ENCODE results near the gene NUDT6. TPM values are rescaled to one million over a fixed set of nuclear protein-coding genes. Genes with fewer than 3 reads are reported as not detected.

Gene NUDT6
- total RNA-seq, 1 experiment from 2014 or later, result 9.0 TPM

DNA sequence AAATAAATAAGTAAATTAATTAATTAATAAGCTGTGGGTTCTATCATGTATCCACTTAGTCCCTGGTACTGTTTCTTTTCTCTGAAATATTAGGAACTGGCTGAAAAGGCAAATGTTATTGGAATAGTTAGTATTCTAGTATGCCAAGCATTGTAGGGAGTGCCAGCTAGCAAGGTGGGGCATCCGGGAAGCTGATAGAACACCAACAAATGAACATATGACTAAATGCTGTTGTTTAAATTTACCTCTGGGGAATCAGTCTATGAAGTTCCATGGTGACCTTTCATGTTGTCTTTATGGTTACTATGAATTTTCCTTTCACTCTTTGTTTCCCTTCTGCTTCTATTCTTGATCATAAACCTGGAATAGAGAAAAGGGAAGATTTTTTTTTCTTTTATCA is 32.7 kb downstream of the NUDT6 start:
- ChIA-PET CTCF (no interaction called here), POLR2A (interaction anchor here (0.6 kb wide), 1 partner anchor 31 kb away, joined by 5 read pairs; no protein-coding TSS in a partner anchor), RAD21 (ENCODE audit: low non-redundant PET in 1 of 2, low total read pairs in 2 of 2, uncharacterized antibody in 2 of 2, unreplicated experiment in 2 of 2) (no interaction called here)
- Histone ChIP-seq H4K20me1 (ENCODE audit: insufficient read depth) (no peaks in the 10 kb centered on the region), H3K27ac (ENCODE audit: low read depth, low read length) (no peak overlapping the region), H3K9ac (ENCODE audit: low read length) (no peak overlapping the region), H3K79me2 (ENCODE audit: insufficient read depth, low read length) (no peaks in the 10 kb centered on the region), H3K9me3 (ENCODE audit: control insufficient read depth in 1 of 2, insufficient read depth in 1 of 2, low read depth in 1 of 2, low read length in 2 of 2) (no peaks in the 10 kb centered on the region), H3K4me3 (replicated peaks in 1 of 2; ENCODE audit: low read depth in 1 of 2, low read length in 2 of 2) (no peak overlapping the region), H3K4me1 (ENCODE audit: control insufficient read depth in 1 of 2, insufficient read depth in 2 of 2, low read length in 2 of 2) (no peaks in the 10 kb centered on the region), H2AFZ (ENCODE audit: low read depth, low read length, poor library complexity, severe bottlenecking) (no peak overlapping the region), H3K36me3 (ENCODE audit: control insufficient read depth in 1 of 2, insufficient read depth in 2 of 2, low read length in 2 of 2) (0 out of 4 replicates have a peak, but pooled peaks cover 0 to 2% of the 10 kb centered on the region in 2 experiments), H3K9me2 (ENCODE audit: insufficient read depth) (no peaks in the 10 kb centered on the region), H3K27me3 (ENCODE audit: insufficient read depth, low read length) (no peaks in the 10 kb centered on the region), H3K4me2 (ENCODE audit: low read length) (no peak overlapping the region)
- TF ChIP-seq REST (IDR thresholded peaks at IDR 0.05; ENCODE audit: low read depth) (no peak), ELF1 (IDR thresholded peaks at IDR 0.05; ENCODE audit: borderline replicate concordance, low read depth) (no peak), FOSL1 (IDR thresholded peaks at IDR 0.05; ENCODE audit: low read depth) (no peak), SRF (IDR thresholded peaks at IDR 0.05; ENCODE audit: low read depth) (no peak), SP1 (IDR thresholded peaks at IDR 0.05; ENCODE audit: low read depth) (no peak), CBX3 (IDR thresholded peaks at IDR 0.05; ENCODE audit: low read depth) (no peak), POLR2A (IDR thresholded peaks at IDR 0.05; ENCODE audit: borderline replicate concordance, extremely low read depth, insufficient read depth, insufficient read length) (no peak), TCF7L2 (IDR thresholded peaks at IDR 0.05; ENCODE audit: borderline replicate concordance, extremely low read depth, insufficient read depth, insufficient read length) (no peak), SIN3A (IDR thresholded peaks at IDR 0.05; ENCODE audit: low read depth) (no peak), CEBPB (IDR thresholded peaks at IDR 0.05; ENCODE audit: low read depth) (no peak), EZH2 (IDR thresholded peaks at IDR 0.05) (no peak), ZFX (IDR thresholded peaks at IDR 0.05) (no peak), JUND (IDR thresholded peaks at IDR 0.05) (no peak), EGR1 (IDR thresholded peaks at IDR 0.05; ENCODE audit: low read depth) (no peak), YY1 (IDR thresholded peaks at IDR 0.05; ENCODE audit: extremely low read depth, insufficient replicate concordance, low read depth, low read length) (no peak)
- TF ChIP-seq, protein P1, sequence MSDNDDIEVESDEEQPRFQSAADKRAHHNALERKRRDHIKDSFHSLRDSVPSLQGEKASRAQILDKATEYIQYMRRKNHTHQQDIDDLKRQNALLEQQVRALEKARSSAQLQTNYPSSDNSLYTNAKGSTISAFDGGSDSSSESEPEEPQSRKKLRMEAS (IDR thresholded peaks at IDR 0.05), result no peak
- DNase-seq (ENCODE audit: low read depth, low spot score) (no peak), ATAC-seq (no peak)
- BruUV-seq (replicated peaks), result no TSS peak
- intact Hi-C loops (cut with micrococcal nuclease), result no loop called here
